OCI-LY3 (cell line): ENCODE measurements around the gene MYOT.

Experiments
- H2AFZ ChIP-seq: fragments of 200-600, 300-600 bp; shearing (Covaris generic); 2 replicates; pipeline ENCODE4 v1.6.0; 2014; ENCODE audit warnings: antibody characterized with exemption, low read depth, low read length
- H3K27ac ChIP-seq: fragments of 200-600, 300-600 bp; sonication (generic); 2 replicates; pipeline ENCODE4 v1.5.1; 2014; ENCODE audit warnings: mild to moderate bottlenecking, low read length, moderate library complexity, mixed read lengths
- H3K27me3 ChIP-seq: fragments of 200-600, 300-600 bp; sonication (generic); 2 replicates; pipeline ENCODE4 v1.6.1; 2014; ENCODE audit warnings: low read depth, low read length, mixed read lengths
- H3K36me3 ChIP-seq: fragments of 200-600, 300-600 bp; sonication (generic); replicated peaks from 2 replicates; pipeline ENCODE3; 2014; ENCODE audit warnings: low read depth, low read length, mixed read lengths
- H3K4me1 ChIP-seq: fragments of 300-600, 200-600 bp; sonication (generic); 2 replicates; pipeline ENCODE4 v1.6.1; 2014; ENCODE audit warnings: low read length, mixed read lengths
- H3K4me2 ChIP-seq: fragments of 200-600, 300-600 bp; sonication (generic); 2 replicates; pipeline ENCODE4 v1.6.1; 2014; ENCODE audit warnings: low read length, mixed read lengths
- H3K4me3 ChIP-seq: fragments of 300-600, 200-600 bp; sonication (generic); 2 replicates; pipeline ENCODE4 v1.5.1; 2014; ENCODE audit warnings: antibody characterized with exemption, mild to moderate bottlenecking, low read length, moderate library complexity
- H3K79me2 ChIP-seq: fragments of 300-600, 200-600 bp; shearing (Covaris generic); 2 replicates; pipeline ENCODE4 v1.6.1; 2014; ENCODE audit warnings: mild to moderate bottlenecking, low read length, mixed read lengths
- H3K9ac ChIP-seq: fragments of 300-600, 200-600 bp; shearing (Covaris generic); 2 replicates; pipeline ENCODE4 v1.6.0; 2014; ENCODE audit warnings: mild to moderate bottlenecking, low read length, moderate library complexity
- H3K9me3 ChIP-seq: fragments of 200-600, 300-600 bp; shearing (Covaris generic); 2 replicates; pipeline ENCODE4 v1.6.1; 2014; ENCODE audit warnings: low read length, mixed read lengths; ENCODE audit not compliant: insufficient read depth
- H4K20me1 ChIP-seq: fragments of 200-600, 300-600 bp; sonication (generic); 2 replicates; pipeline ENCODE4 v1.6.1; 2016; ENCODE audit warnings: low read length, mixed read lengths; ENCODE audit not compliant: insufficient read depth
- CTCF ChIP-seq: fragments of 200-600, 300-600 bp; sonication (generic); IDR thresholded peaks from 2 replicates; pipeline ENCODE4 v1.5.1; 2014; ENCODE audit warnings: antibody characterized with exemption, low read length, low read depth
- EZH2phosphoT487 ChIP-seq: fragments of 200-600 bp; shearing (Covaris generic); IDR thresholded peaks from 2 replicates; pipeline ENCODE4 v1.6.1; 2018; ENCODE audit warnings: antibody characterized with exemption, mixed run types, low read depth

The MYOT gene

GRCh38 chr5:137825165-137825564 is 42.5 kb upstream of the MYOT start:
- TF ChIP-seq CTCF, result no peak
- TF ChIP-seq EZH2phosphoT487, result no peak
- Histone ChIP-seq H3K36me3 (no peaks in the 10 kb centered on the region), H3K4me3 (no peak overlapping the region), H3K4me2 (no peak overlapping the region), H3K27me3 (no peaks in the 10 kb centered on the region), H3K79me2 (no peaks in the 10 kb centered on the region), H2AFZ (no peak overlapping the region), H3K4me1 (no peaks in the 10 kb centered on the region), H3K27ac (no peak overlapping the region), H4K20me1 (no peaks in the 10 kb centered on the region), H3K9ac (no peak overlapping the region), H3K9me3 (no peaks in the 10 kb centered on the region)

DNA sequence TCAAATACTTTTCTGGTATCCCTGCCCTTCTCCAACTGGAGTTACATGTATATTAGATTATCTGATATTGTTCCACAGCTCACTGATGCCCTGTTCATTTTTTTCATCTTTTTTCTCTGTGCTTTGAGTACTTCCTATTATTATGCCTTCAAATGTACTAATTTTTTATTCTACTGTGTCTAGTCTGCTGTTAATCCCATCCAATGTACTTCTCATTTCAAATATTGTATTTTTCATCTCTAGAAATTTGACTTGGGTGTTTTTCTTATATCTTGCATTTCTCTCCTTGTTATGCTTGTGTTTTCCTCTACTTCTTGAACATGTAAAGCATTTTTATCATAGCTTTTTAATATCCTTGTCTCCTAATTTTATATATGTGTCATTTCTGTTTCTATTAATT is 41.6 kb upstream of the MYOT start:
- no peaks in the 10 kb centered on the region for H3K36me3 ChIP-seq

GRCh38 chr5:137828180-137828579 is 39.5 kb upstream of the MYOT start:
- no peaks in the 10 kb centered on the region for H3K9me3 ChIP-seq
- H3K4me1 ChIP-seq, result no peaks in the 10 kb centered on the region
- H4K20me1 ChIP-seq, result no peaks in the 10 kb centered on the region
- no peaks in the 10 kb centered on the region for H3K79me2 ChIP-seq
- H3K36me3 ChIP-seq, result no peaks in the 10 kb centered on the region
- no peak overlapping the region for H2AFZ ChIP-seq
- no peaks in the 10 kb centered on the region for H3K27me3 ChIP-seq
- H3K4me2 ChIP-seq, result no peak overlapping the region
- H3K4me3 ChIP-seq, result no peak overlapping the region
- H3K27ac ChIP-seq, result no peak overlapping the region
- H3K9ac ChIP-seq, result no peak overlapping the region
- TF ChIP-seq CTCF, result no peak
- TF ChIP-seq EZH2phosphoT487, result no peak

More for the DNA sequence above, 41.6 kb upstream of the MYOT start:
- H2AFZ ChIP-seq, result no peak overlapping the region
- H3K9ac ChIP-seq, result no peak overlapping the region
- H3K27me3 ChIP-seq, result no peaks in the 10 kb centered on the region
- TF ChIP-seq EZH2phosphoT487 (no peak), CTCF (no peak)
- no peak overlapping the region for H3K4me2 ChIP-seq
- no peak overlapping the region for H3K4me3 ChIP-seq
- no peaks in the 10 kb centered on the region for H3K79me2 ChIP-seq
- no peaks in the 10 kb centered on the region for H3K4me1 ChIP-seq
- H4K20me1 ChIP-seq, result no peaks in the 10 kb centered on the region
- H3K27ac ChIP-seq, result no peak overlapping the region
- no peaks in the 10 kb centered on the region for H3K9me3 ChIP-seq

- no peak overlapping the region for H3K4me3 ChIP-seq
- H3K4me2 ChIP-seq, result no peak overlapping the region
- TF ChIP-seq CTCF, result no peak
- TF ChIP-seq EZH2phosphoT487, result no peak
- no peak overlapping the region for H2AFZ ChIP-seq
- H3K9ac ChIP-seq, result no peak overlapping the region
- H3K4me1 ChIP-seq, result no peaks in the 10 kb centered on the region
- no peaks in the 10 kb centered on the region for H3K36me3 ChIP-seq
- H4K20me1 ChIP-seq, result no peaks in the 10 kb centered on the region
- no peaks in the 10 kb centered on the region for H3K27me3 ChIP-seq
- H3K79me2 ChIP-seq, result no peaks in the 10 kb centered on the region
- H3K9me3 ChIP-seq, result no peaks in the 10 kb centered on the region
- no peak overlapping the region for H3K27ac ChIP-seq
Measured at GRCh38 chr5:137828664-137829063, 39.0 kb upstream of the MYOT start.
